Sigmoid colon (tissue), 4 donors: ENCODE data around the gene DGKD.

ENCODE experiments used
- CTCF ChIP-seq, 4 experiments: fragments of 450-650 bp in 3 of 4; fragments of 200-600 bp in 1 of 4; IDR thresholded peaks; one replicate each; pipeline ENCODE4 v1.5.1; 2016 to 2019; ENCODE audit warnings: antibody characterized with exemption in 4 of 4, mild to moderate bottlenecking in 3 of 4, moderate library complexity in 2 of 4
- EP300 ChIP-seq, 4 donors: sonication (generic); formaldehyde crosslinking; IDR thresholded peaks; one replicate each; pipeline ENCODE4 v1.6.1; 2017; ENCODE audit warnings: antibody characterized with exemption in 4 of 4
- POLR2A ChIP-seq, 2 donors: fragments of 450-650 bp; IDR thresholded peaks; one replicate each; pipeline ENCODE4 v1.6.1; 2016; ENCODE audit warnings: antibody characterized with exemption in 2 of 2, mild to moderate bottlenecking in 2 of 2, moderate library complexity in 2 of 2
- POLR2AphosphoS5 ChIP-seq, 4 donors: sonication (generic); formaldehyde crosslinking; IDR thresholded peaks; one replicate each; pipeline ENCODE4 v1.6.1; 2017; ENCODE audit warnings: antibody characterized with exemption in 4 of 4

GRCh38 chr2:233474308-233475160 lies 120.2 kb downstream of the DGKD start:
- TF ChIP-seq CTCF (IDR thresholded peaks at IDR 0.05) = no peak
- TF ChIP-seq POLR2AphosphoS5 (IDR thresholded peaks at IDR 0.05) = no peak
- TF ChIP-seq POLR2A (IDR thresholded peaks at IDR 0.05) = no peak
- no peak for TF ChIP-seq EP300 (IDR thresholded peaks at IDR 0.05)
